SK-N-MC (cell line): Measurements from ENCODE around the gene ARID4B.

ENCODE experiments used
- EZH2 ChIP-seq: fragments of 200-600 bp; sonication (generic); IDR thresholded peaks from one replicate; pipeline ENCODE4 v1.6.1; 2017; ENCODE audit warnings: antibody characterized with exemption
- FOXP2 ChIP-seq: optimal IDR thresholded peaks from 2 replicates; pipeline ENCODE3; 2011; ENCODE audit warnings: mild to moderate bottlenecking, moderate library complexity; ENCODE audit not compliant: insufficient read depth; ENCODE audit errors: extremely low read length, control extremely low read depth
- POLR2AphosphoS5 ChIP-seq: IDR thresholded peaks from 2 replicates; pipeline ENCODE4 v1.6.1; 2012; ENCODE audit warnings: mild to moderate bottlenecking, low read depth, low read length, borderline replicate concordance

GRCh38 chr1:235339746-235340145, 11.8 kb upstream of the ARID4B start:
- TF ChIP-seq EZH2 (no peak), POLR2AphosphoS5 (no peak), FOXP2 (no peak)
